ENCODE data around the gene C1QL2. TPM values are rescaled to one million over a fixed set of nuclear protein-coding genes. Genes with fewer than 3 reads are reported as not detected.
A peak's percentile ranks its signal among the peaks of the same experiment; 100 is the strongest.

The C1QL2 gene
- total RNA-seq, 1 experiment from 2014 or later, result not detected

DNA sequence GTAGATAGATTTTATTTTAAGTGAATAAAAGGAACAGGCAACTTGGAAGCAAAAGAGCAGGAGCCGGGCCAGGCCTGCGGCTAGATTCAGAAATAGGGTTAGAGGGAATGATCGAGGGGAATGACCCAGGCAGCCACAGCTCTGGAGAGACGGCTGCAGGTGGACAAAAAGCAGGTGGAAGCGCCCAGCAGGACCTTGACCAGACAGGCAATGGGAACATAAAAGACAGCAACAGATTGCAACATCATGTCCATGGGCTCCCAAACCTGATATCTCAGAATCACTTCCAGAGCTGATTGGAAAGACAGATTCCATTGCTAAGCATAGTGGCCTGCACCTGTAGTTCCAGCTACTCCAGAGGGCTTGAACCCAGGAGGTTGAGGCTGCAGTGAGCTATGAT lies 36.5 kb upstream of the C1QL2 start:
- Histone ChIP-seq H3K27ac (ENCODE audit: low read depth, low read length) (no peak overlapping the region), H3K4me2 (ENCODE audit: low read length) (no peak overlapping the region), H3K9me2 (ENCODE audit: insufficient read depth) (no peaks in the 10 kb centered on the region), H3K27me3 (ENCODE audit: insufficient read depth, low read length) (peaks cover 48% of the 10 kb centered on the region; the same call in 1 of the 2 replicates), H2AFZ (ENCODE audit: low read depth, low read length, poor library complexity, severe bottlenecking) (no peak overlapping the region), H3K79me2 (ENCODE audit: insufficient read depth, low read length) (no peaks in the 10 kb centered on the region), H3K4me3 (replicated peaks in 1 of 2; ENCODE audit: low read depth in 1 of 2, low read length in 2 of 2) (no peak overlapping the region), H4K20me1 (ENCODE audit: insufficient read depth) (no peaks in the 10 kb centered on the region), H3K9me3 (ENCODE audit: control insufficient read depth in 1 of 2, insufficient read depth in 1 of 2, low read depth in 1 of 2, low read length in 2 of 2) (no peaks in the 10 kb centered on the region), H3K4me1 (ENCODE audit: control insufficient read depth in 1 of 2, insufficient read depth in 2 of 2, low read length in 2 of 2) (no peaks in the 10 kb centered on the region), H3K9ac (ENCODE audit: low read length) (no peak overlapping the region), H3K36me3 (ENCODE audit: control insufficient read depth in 1 of 2, insufficient read depth in 2 of 2, low read length in 2 of 2) (no peaks in the 10 kb centered on the region)
- no peak for DNase-seq (ENCODE audit: low read depth, low spot score)
- CTCF ChIA-PET, result no interaction called here
- RAD21 ChIA-PET (ENCODE audit: low non-redundant PET in 1 of 2, low total read pairs in 2 of 2, uncharacterized antibody in 2 of 2, unreplicated experiment in 2 of 2), result no interaction called here
- TF ChIP-seq, protein P1, sequence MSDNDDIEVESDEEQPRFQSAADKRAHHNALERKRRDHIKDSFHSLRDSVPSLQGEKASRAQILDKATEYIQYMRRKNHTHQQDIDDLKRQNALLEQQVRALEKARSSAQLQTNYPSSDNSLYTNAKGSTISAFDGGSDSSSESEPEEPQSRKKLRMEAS (IDR thresholded peaks at IDR 0.05), result no peak
- TF ChIP-seq FOSL1 (IDR thresholded peaks at IDR 0.05; ENCODE audit: low read depth) (no peak), SRF (IDR thresholded peaks at IDR 0.05; ENCODE audit: low read depth) (no peak)
- no peak for ATAC-seq
- POLR2A ChIA-PET, result no interaction called here
- BruUV-seq (replicated peaks), result no TSS peak
- intact Hi-C loops (cut with micrococcal nuclease), result no loop called here

DNA sequence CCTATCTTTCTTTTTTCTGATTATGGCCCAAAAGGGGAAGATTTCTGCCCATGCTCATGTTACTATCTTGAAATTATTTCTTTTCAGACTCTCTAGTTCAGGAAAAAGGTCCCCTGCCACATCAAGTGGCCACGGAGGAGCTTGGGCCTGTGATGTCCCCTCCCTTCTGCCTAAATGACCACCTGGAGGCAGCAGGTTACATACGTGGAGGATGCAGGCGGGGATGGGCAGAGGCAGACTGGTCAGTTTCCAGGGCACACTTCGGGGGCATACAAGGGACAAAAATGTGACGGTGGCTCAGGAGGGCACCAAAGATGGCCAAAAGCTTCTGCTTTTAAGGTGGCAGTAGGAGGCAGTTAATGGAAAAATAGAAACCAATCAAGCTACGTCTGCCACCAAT lies 34.3 kb upstream of the C1QL2 start:
- RAD21 ChIA-PET (ENCODE audit: low non-redundant PET in 1 of 2, low total read pairs in 2 of 2, uncharacterized antibody in 2 of 2, unreplicated experiment in 2 of 2), result no interaction called here
- no peak overlapping the region for H2AFZ ChIP-seq (ENCODE audit: low read depth, low read length, poor library complexity, severe bottlenecking)
- no peaks in the 10 kb centered on the region for H3K4me1 ChIP-seq (ENCODE audit: control insufficient read depth in 1 of 2, insufficient read depth in 2 of 2, low read length in 2 of 2)
- H3K4me3 ChIP-seq (replicated peaks in 1 of 2; ENCODE audit: low read depth in 1 of 2, low read length in 2 of 2), result no peak overlapping the region
- intact Hi-C loops (cut with micrococcal nuclease), result no loop called here
- no peaks in the 10 kb centered on the region for H3K9me2 ChIP-seq (ENCODE audit: insufficient read depth)
- no peak overlapping the region for H3K9ac ChIP-seq (ENCODE audit: low read length)
- peaks cover 29% of the 10 kb centered on the region; the same call in 1 of the 2 replicates for H3K27me3 ChIP-seq (ENCODE audit: insufficient read depth, low read length)
- H3K79me2 ChIP-seq (ENCODE audit: insufficient read depth, low read length), result no peaks in the 10 kb centered on the region
- CTCF ChIA-PET, result no interaction called here
- no peak for DNase-seq (ENCODE audit: low read depth, low spot score)
- no peak overlapping the region for H3K4me2 ChIP-seq (ENCODE audit: low read length)
- no TSS peak for BruUV-seq (replicated peaks)
- H3K36me3 ChIP-seq (ENCODE audit: control insufficient read depth in 1 of 2, insufficient read depth in 2 of 2, low read length in 2 of 2), result no peaks in the 10 kb centered on the region
- no peaks in the 10 kb centered on the region for H4K20me1 ChIP-seq (ENCODE audit: insufficient read depth)
- POLR2A ChIA-PET, result no interaction called here
- ATAC-seq, result no peak
- H3K27ac ChIP-seq (ENCODE audit: low read depth, low read length), result no peak overlapping the region
- no peaks in the 10 kb centered on the region for H3K9me3 ChIP-seq (ENCODE audit: control insufficient read depth in 1 of 2, insufficient read depth in 1 of 2, low read depth in 1 of 2, low read length in 2 of 2)
- TF ChIP-seq RAD21 (IDR thresholded peaks at IDR 0.05; ENCODE audit: low read depth), result peak; percentile 7; the same call in 1 of the 2 replicates
- TF ChIP-seq, protein P2, sequence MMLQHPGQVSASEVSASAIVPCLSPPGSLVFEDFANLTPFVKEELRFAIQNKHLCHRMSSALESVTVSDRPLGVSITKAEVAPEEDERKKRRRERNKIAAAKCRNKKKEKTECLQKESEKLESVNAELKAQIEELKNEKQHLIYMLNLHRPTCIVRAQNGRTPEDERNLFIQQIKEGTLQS (IDR thresholded peaks at IDR 0.05), result no peak
